GM03348 (cell line): Measurements from ENCODE around the gene HERPUD2.
"Not testable (repeated sequence)": the region's sequence is repeated elsewhere in the genome, so short reads cannot be mapped to it uniquely, and the experiment has no call there.

Experiments
- DNase-seq: peaks from one replicate; pipeline ENCODE4 v3.0.0; 2012; ENCODE audit warnings: low spot score

The HERPUD2 gene

DNA sequence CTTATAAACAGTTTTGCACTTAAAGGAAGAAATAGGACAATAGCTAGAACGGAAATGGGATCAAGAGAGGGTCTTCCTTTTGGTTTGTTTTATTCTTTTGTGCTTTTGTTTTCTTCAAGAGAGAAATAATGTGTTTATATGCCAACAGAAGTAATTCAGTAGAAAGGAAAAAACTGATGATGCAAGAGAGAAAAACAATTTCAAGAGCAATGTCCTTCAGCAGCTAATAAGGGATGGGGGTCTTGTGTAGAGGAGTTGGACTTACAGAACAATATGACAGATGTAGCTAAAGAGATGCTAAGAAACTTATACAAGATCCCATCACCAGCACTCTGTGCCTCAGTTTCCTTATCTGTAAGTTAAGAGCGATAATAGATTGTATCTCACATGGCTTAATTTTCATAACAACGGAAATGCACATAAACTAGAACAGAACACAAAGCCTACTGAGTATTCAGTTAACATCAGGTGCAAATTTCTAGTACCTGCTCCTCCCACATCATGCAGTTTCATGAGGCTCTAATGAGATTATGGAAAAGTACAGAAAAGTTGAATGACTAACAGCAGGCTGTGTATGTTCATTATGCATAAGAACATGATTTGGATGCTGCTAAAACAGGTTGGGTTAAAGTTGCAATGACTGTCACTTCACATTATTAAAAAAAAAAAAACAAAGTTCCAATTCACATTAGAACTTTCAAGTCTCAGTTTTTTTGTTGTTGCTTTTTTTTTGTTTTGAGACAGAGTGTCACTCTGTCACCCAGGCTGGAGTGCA is 17.2 kb downstream of the HERPUD2 start:
- no peak for DNase-seq

DNA sequence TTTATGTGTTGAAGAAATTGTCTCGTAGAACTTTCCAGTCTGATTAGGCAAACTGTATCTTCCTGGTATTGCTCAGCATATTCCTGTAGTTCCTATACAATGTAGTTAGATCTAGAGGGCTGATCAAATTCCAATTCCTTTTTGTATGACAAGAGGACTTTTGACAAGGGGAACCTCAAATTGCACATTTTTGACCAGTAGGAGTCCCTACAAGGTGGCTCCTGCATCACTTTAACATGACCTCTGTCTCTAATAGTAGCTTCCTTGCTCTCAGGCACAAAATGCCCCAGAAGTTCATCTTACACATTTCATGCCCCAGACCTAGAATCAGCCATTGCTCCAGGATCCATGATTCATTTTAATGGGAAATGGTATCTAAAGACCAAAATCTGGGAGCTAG is 18.7 kb downstream of the HERPUD2 start:
- no peak for DNase-seq

DNA sequence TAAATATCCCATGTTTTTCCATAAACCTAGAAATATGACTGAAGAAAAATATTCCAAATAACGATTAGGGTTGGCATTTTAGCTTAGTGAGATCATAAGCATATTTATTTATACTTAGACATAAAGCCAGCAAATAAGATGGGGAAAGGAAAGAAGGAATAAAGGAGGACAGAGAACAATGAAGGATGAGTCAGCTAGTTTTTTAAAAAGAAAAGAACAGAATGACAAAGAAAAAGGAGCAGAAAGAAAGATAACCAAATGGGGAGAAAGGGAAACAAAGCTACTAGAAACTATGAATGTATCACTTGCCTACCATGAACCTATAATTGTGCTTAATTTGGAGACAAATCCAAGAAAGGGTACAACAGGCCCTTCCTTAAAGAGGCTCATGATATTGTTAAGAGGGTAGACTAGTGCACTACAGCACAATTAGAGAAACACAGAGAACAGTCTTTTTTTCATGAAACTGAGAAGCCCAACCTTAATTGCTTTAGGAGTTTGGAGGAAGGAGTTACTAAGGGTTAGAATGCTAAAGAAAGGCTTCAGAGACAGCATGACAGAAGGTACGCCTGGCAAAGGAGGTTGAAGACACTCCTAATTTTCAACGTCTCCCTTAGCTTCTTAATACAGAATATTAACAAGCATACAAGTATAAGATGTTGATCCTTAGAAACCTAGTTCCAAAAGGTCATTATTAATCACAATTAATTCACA is 23.9 kb downstream of the HERPUD2 start:
- DNase-seq: no peak

DNA sequence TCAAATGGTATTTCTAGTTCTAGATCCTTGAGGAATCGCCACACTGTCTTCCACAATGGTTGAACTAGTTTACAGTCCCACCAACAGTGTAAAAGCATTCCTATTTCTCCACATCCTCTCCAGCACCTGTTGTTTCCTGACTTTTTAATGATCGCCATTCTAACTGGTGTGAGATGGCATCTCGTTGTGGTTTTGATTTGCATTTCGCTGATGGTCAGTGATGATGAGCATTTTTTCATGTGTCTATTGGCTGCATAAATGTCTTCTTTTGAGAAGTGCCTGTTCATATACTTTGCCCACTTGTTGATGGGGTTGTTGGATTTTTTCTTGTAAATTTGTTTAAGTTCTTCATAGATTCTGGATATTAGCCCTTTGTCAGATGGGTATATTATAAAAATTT is 34.5 kb downstream of the HERPUD2 start:
- DNase-seq: not testable (repeated sequence)

DNA sequence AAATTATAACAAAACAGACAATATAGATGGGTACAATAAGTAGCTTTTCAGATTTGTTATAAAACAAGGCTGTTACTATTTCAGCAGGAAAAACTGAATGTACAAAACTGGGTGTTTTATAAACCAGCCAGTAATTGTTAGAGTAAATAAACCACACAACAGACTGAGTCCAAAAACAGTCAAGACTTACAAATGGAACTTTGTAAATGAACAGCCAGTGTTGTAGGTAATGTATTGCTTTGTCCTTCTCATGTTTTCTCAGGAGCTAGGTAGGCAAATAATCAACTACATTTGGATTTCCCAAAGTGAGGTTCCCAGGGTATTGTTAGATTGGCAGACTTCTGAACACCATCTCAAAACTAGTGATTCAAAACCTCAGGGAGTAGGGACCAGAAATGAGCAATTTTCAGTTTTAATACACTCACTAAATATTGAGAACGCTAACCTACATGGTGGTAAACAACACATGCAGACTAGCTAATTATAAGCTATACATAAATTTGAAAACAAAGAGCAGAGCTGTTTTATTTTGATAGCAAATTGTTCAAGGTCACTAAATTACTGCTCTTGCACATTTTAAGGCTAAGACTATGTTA is 36.2 kb downstream of the HERPUD2 start:
- no peak for DNase-seq

DNA sequence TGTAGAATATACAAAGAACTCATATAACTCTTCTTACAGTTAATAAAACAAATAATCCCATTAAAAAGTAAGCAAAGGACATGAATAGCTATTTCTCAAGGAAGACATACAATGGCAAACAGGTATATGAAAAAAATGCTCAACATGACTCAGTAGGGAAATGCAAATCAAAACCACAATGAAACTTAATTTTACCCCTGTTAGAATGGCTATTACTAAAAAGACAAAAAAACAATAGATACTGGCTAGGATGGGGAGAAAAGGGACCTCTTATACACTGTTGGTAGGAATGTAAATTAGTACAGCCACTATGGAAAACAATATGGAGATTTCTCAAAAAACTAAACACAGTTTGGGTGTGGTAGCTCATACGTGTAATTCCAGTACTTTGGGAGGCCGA is 37.8 kb downstream of the HERPUD2 start:
- DNase-seq: no peak

DNA sequence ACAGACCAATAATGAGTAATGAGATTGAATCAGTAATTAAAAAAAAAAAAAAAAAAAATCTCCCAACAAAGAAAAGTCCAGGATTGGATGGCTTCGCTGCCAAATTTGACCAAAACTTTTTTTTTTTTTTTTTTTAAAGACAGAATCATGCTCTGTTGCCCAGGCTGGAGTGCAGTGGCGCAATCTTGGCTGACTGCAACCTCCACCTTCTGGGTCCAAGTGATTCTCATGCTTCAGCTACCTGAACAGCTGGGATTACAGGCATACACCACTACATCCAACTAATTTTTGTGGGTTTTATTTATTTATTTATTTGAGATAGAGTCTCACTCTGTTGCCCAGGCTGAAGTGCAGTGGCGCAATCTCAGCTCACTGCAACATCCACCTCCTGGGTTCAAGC is 40.4 kb downstream of the HERPUD2 start:
- not testable (repeated sequence) for DNase-seq

DNA sequence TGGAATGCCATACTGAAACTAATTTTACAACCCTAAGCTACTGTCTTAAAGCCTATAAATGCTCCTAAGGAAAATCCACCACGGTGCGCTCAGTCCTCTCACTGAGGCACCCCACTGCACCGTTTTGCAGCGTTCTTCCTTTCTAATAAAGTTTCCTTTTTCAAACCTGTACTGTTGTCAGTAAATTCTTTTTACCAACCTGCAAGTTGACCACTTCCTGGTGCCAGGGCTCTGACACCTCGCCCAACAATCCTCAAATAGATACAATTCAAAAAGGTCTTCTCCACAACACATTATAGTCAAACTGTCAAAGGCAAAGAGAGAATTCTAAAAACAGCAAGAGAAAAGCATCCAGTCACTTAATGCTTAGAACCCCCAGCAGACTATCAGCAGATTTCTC is 42.8 kb downstream of the HERPUD2 start:
- DNase-seq: no peak

DNA sequence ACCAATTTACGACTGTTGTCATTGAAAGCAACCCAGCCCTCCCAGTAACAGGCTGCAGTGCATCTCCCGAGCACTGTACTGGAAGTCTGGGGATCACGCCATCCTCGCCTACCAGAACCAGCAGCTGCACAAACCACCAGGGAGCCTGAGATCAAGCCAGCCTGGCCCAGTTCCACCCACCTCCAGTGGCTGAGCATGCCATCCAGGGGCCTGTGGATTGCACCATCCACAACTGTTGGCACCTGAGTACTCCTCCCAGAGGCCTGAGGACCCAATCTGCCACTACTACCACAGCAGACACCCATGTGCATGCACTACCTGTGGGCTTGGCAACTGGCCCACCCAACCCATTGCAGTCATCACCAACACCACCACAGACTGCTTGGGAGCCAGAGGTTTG is 44.2 kb downstream of the HERPUD2 start:
- no peak for DNase-seq

DNA sequence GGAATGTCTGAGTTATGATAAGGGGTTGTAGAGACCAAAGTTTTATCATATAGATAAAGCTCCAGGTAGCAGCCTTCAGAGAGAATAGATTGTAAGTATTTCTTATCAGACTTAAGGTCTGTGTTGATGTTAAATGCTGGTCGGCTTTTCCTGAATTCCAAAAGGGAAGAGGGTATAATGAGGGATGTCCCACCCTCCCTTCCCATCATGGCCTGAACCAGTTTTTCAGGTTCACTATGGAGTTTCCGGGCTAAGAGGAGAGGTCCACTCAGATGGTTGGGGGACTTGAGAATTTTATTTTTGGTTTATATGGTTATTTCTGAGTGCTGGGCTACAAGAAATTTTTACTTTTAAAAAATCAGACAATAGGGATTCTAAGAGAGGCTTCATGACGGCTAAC is 45.2 kb downstream of the HERPUD2 start:
- no peak for DNase-seq

DNA sequence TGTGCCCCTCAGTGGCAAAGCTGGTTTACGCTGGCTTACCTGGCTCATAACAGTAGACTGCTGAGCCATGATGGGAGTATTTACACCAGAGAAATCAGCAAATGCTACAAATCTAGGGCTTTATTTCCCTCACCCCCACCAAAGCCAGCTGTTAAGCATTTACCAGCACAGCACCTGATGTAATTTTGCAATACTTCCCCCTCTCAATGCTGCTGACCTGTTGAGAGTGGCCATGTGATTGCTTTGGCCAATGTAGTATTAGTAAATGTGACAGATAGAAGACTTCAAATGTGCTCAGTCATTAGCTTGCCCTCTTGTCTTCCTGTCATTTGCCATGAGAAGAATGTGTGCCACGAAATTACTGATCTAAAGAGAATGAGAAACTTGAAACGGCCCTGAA is 46.6 kb downstream of the HERPUD2 start:
- DNase-seq: no peak

DNA sequence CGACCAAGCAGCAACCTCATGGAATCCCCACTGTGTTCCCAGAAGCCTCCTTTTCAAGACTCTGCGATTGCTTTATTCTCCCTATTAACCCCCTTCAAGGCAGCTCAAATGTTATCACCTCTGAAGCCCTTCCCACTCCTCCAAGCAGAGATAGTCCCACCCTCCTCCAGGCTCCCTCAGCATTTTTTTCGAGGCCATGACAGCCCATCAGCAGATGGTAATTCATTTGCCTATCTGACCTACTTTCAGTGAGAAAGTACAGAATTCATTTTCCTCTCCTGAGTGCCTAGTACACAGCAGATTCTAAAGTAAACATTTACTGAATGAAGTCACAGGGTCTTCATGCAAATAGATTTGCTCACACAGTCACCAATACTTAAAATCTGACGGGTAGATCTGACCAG is 47.8 kb downstream of the HERPUD2 start:
- no peak for DNase-seq

DNA sequence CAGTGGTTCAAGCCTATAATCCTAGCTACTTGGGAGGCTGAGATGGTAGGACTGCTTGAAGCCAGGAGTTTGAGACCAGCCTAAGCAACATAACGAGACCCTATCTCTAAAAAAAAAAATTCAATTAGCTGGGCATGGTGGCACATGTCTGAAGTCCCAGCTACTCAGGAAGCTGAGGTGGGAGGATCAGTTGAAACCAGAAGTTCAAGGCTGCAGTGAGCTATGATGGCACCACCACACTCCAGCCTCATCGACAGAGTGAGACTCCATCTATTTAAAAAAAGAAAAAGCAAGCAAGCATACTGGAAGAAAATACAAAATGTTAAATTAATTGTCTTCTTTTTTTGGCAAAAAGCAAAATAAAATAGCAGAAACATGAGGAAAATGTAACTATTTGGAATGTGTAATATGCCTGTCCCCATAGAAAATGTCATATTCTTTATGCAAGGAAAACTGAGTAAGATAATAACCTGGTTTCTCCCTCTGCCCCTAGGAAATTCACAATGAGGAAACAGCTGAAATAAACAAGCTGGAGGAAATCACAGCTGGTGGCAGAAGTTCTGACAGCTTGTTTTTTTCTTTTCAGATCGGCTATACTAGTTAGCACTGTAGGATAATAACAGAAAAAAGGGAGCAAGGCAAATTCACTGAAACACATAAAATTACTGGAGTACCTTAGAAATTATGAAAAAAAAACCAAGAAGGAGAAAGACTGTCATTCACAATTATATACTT is 48.5 kb downstream of the HERPUD2 start:
- DNase-seq: no peak

DNA sequence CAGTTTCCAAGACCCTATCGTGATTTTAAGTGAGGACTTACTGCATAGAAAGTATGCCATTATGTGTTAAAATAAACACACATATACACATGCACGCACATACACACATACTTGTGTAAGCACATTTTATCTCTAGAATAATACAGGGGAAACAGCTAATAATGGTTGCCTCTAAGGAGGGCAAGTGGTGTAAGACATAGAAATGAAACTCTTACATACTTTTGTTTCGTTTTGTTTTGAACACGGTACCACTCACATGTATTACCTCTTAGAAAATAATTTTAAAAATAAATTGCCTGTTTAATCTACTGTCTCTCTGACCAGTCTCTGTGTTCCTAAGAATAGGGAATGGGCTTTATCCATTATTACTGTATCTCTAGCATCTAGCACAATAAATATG is 49.2 kb downstream of the HERPUD2 start:
- DNase-seq: no peak

DNA sequence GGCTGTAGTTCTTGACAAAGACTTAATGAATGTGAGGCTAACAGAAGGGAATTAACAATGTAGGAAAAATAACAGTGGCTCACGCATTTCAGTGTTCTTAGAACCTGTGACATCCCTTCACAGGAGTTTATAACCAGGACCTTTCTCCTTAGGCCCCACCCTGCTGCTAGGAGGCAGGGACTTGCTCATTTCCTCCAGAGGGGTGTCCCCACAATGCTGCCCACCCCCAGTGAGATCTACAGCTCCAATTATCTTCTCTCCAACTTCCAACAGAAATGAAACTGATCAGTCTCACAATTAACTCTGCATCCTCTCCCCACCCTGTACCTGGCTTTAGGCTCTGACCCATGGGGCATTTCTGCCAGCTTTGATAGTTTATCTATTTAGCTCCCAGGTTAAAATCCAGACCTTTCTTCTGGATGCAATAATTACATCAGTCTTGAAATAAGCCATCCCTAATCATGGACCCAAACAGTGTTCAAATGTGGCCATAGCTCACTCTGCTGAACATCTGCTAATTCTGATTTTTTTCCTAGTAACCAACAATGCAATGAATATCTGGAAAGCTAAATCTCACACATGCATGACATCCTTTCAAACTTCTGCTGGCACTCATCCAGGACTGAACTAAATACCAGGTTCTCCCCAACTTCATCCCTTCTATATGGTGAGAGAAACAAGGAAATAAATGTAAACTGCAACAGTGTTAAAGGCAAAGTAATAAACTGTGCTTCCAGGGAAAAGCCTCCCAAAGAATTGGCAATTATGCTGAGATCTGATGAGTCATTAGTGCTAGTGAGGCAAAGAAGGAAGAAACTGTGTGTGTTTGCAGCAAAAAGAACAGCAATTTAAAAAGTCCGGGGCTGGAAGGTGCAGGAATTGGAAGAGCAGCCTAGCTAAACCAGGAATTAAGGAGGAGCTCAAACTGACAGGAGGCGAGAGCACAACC is 64.6 kb downstream of the HERPUD2 start:
- DNase-seq: peak; percentile 48

DNA sequence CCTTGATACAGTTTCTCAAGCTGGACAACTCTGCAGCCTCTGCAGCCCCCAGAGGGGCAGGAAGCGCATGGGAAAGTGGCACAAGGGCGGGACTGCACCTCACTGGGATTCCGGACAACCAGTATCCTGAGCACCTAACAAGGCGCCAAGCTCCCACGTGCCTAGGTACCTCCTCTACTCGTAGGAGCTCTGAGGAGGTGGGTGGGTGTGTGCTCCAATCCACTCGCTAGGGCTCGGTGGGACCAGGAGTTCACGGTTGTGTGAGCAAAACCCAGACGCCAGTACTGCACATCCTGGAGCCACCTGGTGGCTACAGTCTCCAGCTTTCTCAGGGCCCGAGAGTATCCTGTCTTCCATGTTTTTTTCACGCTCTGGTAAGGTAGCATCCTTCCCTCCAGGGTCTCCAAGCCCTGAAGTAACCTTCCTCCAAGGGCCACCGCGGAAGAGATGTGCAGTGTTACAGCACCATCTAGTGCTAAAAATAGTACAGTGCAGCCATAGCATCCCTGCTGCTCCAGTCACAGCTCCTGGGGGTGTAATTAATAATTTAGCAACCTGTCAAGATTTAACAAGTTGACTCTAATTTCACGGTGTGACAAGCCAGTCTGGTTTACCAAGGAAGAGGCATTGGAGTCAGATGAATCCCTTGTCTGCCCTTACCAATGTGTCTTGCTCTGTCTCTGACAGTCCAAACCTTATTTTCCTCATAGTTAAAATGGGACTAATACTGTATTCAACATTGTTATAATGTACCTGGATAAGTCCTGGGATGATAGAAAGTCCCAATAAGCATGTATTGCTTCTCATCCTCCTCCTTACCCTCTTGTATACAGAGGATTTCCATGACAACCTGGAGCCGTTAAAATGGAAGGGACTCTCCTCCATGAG is 70.4 kb downstream of the HERPUD2 start:
- DNase-seq: peak; percentile 63

DNA sequence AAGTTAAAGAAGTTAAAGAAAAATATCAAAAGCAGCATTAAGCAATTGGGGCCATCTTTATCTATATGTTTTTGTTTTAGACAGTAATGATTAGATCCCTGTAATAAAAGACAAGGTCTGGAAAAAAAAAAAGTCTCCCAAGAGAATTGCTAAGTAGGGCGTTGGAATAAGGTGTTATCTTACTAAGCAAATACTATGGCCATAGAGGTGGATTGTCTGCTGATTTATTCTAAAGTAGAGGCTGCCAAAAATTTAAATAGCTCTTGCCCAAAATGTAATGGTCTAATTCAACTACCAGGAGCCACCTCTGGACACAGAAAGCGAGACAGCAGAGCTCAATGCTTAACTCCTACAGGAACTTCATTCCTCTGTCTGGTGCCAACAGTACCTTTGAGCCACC is 71.6 kb downstream of the HERPUD2 start:
- DNase-seq: no peak

DNA sequence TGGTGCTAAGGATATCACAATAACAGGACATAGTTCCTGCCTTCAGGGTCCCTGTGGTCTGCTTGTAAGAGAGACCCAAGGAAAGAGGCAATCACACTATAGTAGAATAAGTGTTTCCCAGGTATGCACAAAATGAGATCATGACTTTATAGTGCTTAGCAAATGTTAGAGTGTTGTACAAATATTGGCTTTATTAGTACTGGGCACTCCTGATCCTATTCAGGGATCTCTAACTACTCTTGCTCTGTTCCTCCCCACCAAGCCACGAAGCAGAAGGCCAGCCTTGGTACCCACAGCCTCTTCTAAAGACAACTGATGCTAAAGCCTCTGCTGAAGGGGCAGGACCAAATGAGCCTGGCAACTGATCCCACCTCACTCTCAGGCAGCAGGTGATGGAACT is 75.1 kb downstream of the HERPUD2 start:
- no peak for DNase-seq

DNA sequence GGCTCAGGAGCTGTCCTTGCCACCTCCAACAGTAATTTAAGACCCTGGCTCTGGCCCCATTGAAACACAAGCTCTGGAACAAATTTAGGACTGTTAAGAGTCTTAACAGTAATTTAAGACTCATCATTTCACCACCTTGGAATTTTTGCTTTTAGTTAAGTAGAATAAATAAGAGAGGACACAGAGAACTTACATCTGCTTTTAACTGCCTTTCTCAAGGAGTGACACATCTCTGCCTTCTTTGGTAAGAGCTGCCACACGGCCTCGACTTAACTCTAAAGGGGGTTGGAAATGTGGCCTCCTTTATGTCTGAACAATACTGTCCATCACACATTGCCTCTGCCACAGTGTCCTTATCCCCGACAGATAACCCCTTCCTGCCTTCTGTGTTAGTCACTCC is 77.9 kb downstream of the HERPUD2 start:
- DNase-seq: no peak

DNA sequence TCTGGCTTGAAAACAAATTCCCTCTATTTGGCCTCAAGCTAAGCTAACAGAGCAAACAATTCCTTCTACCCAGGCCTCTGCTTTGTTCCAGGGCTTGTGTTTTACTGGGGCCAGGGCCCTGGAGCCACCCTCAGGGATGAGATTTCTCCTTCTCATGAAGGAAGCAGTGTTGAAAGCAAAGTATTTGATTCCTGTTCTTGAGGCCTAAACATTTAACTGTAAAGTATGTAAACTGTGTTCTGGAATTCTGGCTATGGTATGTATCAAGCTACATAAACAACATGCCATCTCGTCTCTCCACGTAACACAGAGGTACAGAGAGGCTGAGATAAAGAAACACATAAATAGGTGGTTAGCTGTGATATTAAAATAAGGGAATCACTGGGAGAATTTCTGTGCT is 81.8 kb downstream of the HERPUD2 start:
- no peak for DNase-seq

DNA sequence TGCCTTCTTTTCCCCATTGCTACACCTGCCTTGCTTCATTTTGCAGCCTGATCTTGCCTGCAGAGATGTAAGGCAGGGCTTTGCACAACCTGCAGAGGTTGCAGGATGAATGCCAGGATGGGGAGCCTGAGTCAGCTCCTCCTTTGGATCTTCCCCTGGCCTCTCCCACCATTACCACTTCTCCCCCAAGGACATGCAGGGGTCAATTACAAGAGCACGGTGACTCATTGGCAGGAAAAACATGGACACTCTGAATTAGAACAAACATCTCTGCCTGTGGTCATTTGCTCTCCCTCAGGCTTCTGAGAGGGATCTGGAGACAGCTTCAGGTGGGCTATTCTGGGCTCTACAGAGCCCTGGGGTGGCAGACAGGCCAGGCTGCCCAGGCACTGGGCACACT is 89.2 kb downstream of the HERPUD2 start:
- DNase-seq: peak; percentile 40
